HCT116 (cell line): ENCODE data around the gene RHBDF2. TPM values are rescaled to one million over a fixed set of nuclear protein-coding genes. Genes with fewer than 3 reads are reported as not detected.
A peak's percentile ranks its signal among the peaks of the same experiment; 100 is the strongest.

Experiments
- ATAC-seq: fragments of 200-7000 bp; cut with Tn5 transposase; 2 replicates; pipeline ENCODE4 v1.9.1; 2020; ENCODE audit warnings: mild to moderate bottlenecking, moderate library complexity
- BruUV-seq: library from RNA; stranded (reverse); fragments of 400-500 nt; replicated peaks from 2 replicates; lab custom pipeline; 2021; lab: Mats Ljungman, UMichigan
- CTCF ChIA-PET: fragments of 300-600 bp; sonication (Branson Sonifier 250); formaldehyde crosslinking; loops from one replicate; lab custom pipeline; 2021; ENCODE audit warnings: antibody characterized with exemption; lab: Charles Lee
- POLR2A ChIA-PET: fragments of 300-600, 350-600 bp; sonication (Branson Sonifier 250); formaldehyde crosslinking; loops from one replicate; lab custom pipeline; 2021; ENCODE audit warnings: antibody characterized with exemption; lab: Charles Lee
- RAD21 ChIA-PET, 2 experiments: fragments of 300-600 bp; sonication (Branson Sonifier 250); formaldehyde crosslinking; loops; one replicate each; lab custom pipeline; 2023; ENCODE audit warnings: low total read pairs in 2 of 2; ENCODE audit not compliant: uncharacterized antibody in 2 of 2, unreplicated experiment in 2 of 2, low non-redundant PET in 1 of 2; lab: Charles Lee
- DNase-seq: peaks from one replicate; pipeline ENCODE4 v3.0.0-alpha.2; 2010; ENCODE audit warnings: low read depth, low spot score
- H2AFZ ChIP-seq: fragments of 200-600 bp; shearing (Covaris generic), sonication (generic); 2 replicates; pipeline ENCODE4 v1.6.1; 2017; ENCODE audit warnings: low read depth, mixed run types, mixed read lengths, antibody characterized with exemption, low read length; ENCODE audit not compliant: poor library complexity, severe bottlenecking
- H3K27ac ChIP-seq: 2 replicates; pipeline ENCODE4 v1.5.1; 2012; ENCODE audit warnings: low read depth, low read length
- H3K27me3 ChIP-seq: fragments of 200-600 bp; sonication (generic); 2 replicates; pipeline ENCODE4 v1.6.1; 2016; ENCODE audit warnings: mixed run types, low read length, mixed read lengths; ENCODE audit not compliant: insufficient read depth
- H3K36me3 ChIP-seq, 2 experiments: fragments of 200-500 bp in 1 of 2; fragments of 200-600 bp in 1 of 2; sonication (Bioruptor generic) in 1 of 2; sonication (generic) in 1 of 2; 2 replicates each; pipeline versions ENCODE4 v1.5.1 to v1.6.1; 2014 to 2016; ENCODE audit warnings: low read length in 2 of 2, inconsistent platforms in 1 of 2, mixed read lengths in 1 of 2, mixed run types in 1 of 2; ENCODE audit not compliant: insufficient read depth in 2 of 2, control insufficient read depth in 1 of 2
- H3K4me1 ChIP-seq, 2 experiments: fragments of 200-600 bp in 1 of 2; sonication (generic) in 1 of 2; 2 replicates each; pipeline versions ENCODE4 v1.5.1 to v1.6.1; 2012 to 2017; ENCODE audit warnings: low read length in 2 of 2, inconsistent platforms in 1 of 2, mild to moderate bottlenecking in 1 of 2, mixed read lengths in 1 of 2, mixed run types in 1 of 2, moderate library complexity in 1 of 2; ENCODE audit not compliant: insufficient read depth in 2 of 2, control insufficient read depth in 1 of 2
- H3K4me2 ChIP-seq: fragments of 200-600 bp; sonication (generic); 2 replicates; pipeline ENCODE4 v1.6.1; 2017; ENCODE audit warnings: mixed run types, low read length, mixed read lengths
- H3K4me3 ChIP-seq, 2 experiments: fragments of 200-600 bp in 1 of 2; sonication (generic) in 1 of 2; replicated peaks in 1 of 2; 2 replicates each; pipeline ENCODE4 v1.5.1; 2011 to 2016; ENCODE audit warnings: low read length in 2 of 2, control low read depth in 1 of 2, low read depth in 1 of 2, mild to moderate bottlenecking in 1 of 2, mixed read lengths in 1 of 2, mixed run types in 1 of 2
- H3K79me2 ChIP-seq: fragments of 200-600 bp; sonication (generic); 2 replicates; pipeline ENCODE4 v1.6.1; 2017; ENCODE audit warnings: mild to moderate bottlenecking, mixed run types, low read length, moderate library complexity, mixed read lengths; ENCODE audit not compliant: insufficient read depth
- H3K9ac ChIP-seq: fragments of 200-600 bp; sonication (generic); 2 replicates; pipeline ENCODE4 v1.6.1; 2016; ENCODE audit warnings: low read length, mixed read lengths
- H3K9me2 ChIP-seq: fragments of 200-600 bp; sonication (generic), shearing (Covaris generic); 2 replicates; pipeline ENCODE4 v1.6.1; 2017; ENCODE audit warnings: mixed run types, mild to moderate bottlenecking, moderate library complexity; ENCODE audit not compliant: insufficient read depth
- H3K9me3 ChIP-seq, 2 experiments: fragments of 200-500 bp in 1 of 2; fragments of 200-600 bp in 1 of 2; sonication (Bioruptor generic) in 1 of 2; sonication (generic) in 1 of 2; 2 replicates each; pipeline ENCODE4 v1.6.1; 2014 to 2017; ENCODE audit warnings: low read length in 2 of 2, mixed read lengths in 2 of 2, inconsistent platforms in 1 of 2, low read depth in 1 of 2, mild to moderate bottlenecking in 1 of 2, mixed run types in 1 of 2, moderate library complexity in 1 of 2; ENCODE audit not compliant: control insufficient read depth in 1 of 2, insufficient read depth in 1 of 2
- H4K20me1 ChIP-seq: fragments of 200-600 bp; sonication (generic), shearing (Covaris generic); 2 replicates; pipeline ENCODE4 v1.6.1; 2017; ENCODE audit warnings: mixed run types, mild to moderate bottlenecking, moderate library complexity; ENCODE audit not compliant: insufficient read depth
- CEBPB ChIP-seq: IDR thresholded peaks from 2 replicates; pipeline ENCODE4 v1.6.1; 2012; ENCODE audit warnings: low read depth
- CTCF ChIP-seq, 3 experiments: fragments of 200-600 bp in 1 of 3; sonication (generic) in 1 of 3; IDR thresholded peaks in 2 of 3; conservative IDR thresholded peaks in 1 of 3; 2 replicates each; pipeline ENCODE4 v1.5.1; 2012 to 2017; ENCODE audit warnings: low read depth in 2 of 3, low read length in 2 of 3, antibody characterized with exemption in 1 of 3, borderline replicate concordance in 1 of 3, control low read depth in 1 of 3, mild to moderate bottlenecking in 1 of 3, mixed read lengths in 1 of 3, mixed run types in 1 of 3, moderate library complexity in 1 of 3; ENCODE audit not compliant: insufficient read depth in 1 of 3
- FOSL1 ChIP-seq: IDR thresholded peaks from 2 replicates; pipeline ENCODE4 v1.6.1; 2012; ENCODE audit warnings: low read depth
- RAD21 ChIP-seq: IDR thresholded peaks from 2 replicates; pipeline ENCODE4 v1.6.1; 2012; ENCODE audit warnings: low read depth, mild to moderate bottlenecking
- SRF ChIP-seq: IDR thresholded peaks from 2 replicates; pipeline ENCODE4 v1.6.1; 2012; ENCODE audit warnings: low read depth
- ZBTB33 ChIP-seq: IDR thresholded peaks from 2 replicates; pipeline ENCODE4 v1.6.1; 2011; ENCODE audit warnings: mild to moderate bottlenecking, low read length, moderate library complexity; ENCODE audit not compliant: insufficient replicate concordance; ENCODE audit errors: extremely low read depth
- ZFX ChIP-seq: fragments of 450-650 bp; IDR thresholded peaks from 2 replicates; pipeline ENCODE4 v1.6.1; 2017
- ZNF274 ChIP-seq: fragments of 200-500 bp; sonication (Bioruptor generic); IDR thresholded peaks from 2 replicates; pipeline ENCODE4 v1.6.1; 2014; ENCODE audit warnings: mild to moderate bottlenecking, low read depth, low read length, inconsistent platforms
- intact Hi-C: fragments of 100-400 bp; cut with micrococcal nuclease; formaldehyde crosslinking; loops from 2 replicates; pipeline ENCODE4 v1.10.0; 2022
- total RNA-seq: library from RNA; stranded (reverse); gene quantifications from one replicate; pipeline ENCODE4 v1.2.1, GENCODE V29; 2021; ENCODE audit not compliant: unreplicated experiment

RHBDF2 gene
- total RNA-seq, 1 experiment from 2014 or later = 61.1 TPM

DNA sequence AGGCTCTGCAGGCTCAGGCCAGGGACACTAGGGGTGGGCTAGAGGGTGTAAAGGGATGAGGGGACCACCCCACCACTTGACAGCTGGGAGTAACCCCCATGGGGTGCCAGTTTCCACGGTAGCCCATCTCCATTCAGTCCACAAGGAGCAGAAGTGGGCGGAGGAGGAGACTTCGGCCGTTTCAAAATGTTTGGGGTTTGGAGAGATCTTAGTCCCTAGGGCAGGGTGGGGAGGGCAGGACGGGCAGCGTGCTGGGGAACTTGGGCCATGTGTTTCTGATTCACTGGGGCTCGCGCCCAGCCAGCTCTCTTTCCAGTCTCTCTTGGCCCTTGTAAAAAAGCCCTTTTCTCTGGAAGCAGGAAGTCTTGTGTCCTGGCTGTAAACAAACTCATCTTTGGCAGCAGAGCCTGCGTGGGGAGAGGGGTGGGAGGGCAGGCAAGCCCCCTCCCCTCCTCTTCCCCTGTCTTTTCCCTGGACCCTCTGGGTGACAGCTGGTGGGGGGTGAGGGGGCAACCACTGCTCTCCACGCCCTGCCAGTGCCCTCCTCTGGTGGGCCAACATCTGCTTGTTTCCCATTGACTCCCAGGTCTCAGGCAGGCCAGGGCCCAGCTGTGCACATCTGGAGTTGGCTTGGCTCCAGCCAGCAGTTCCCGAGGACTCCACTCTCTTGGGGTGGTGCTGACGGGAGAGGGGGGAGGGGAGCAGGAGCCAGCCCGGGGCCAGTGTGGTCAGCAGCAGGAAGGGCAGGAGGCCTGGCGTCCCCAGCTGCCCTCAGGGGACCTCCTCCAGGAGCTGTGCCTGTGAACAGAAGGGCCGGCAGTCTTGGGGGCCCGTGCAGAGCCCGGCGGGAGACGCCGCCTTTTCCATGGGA lies 28.2 kb upstream of the RHBDF2 start:
- Histone ChIP-seq H3K79me2 (no peaks in the 10 kb centered on the region), H3K9me2 (no peaks in the 10 kb centered on the region), H3K36me3 (no peaks in the 10 kb centered on the region), H3K27ac (peak overlapping the region; percentile 12; the same call in 1 of the 2 replicates), H3K9ac (no peak overlapping the region), H3K9me3 (no peaks in the 10 kb centered on the region), H4K20me1 (no peaks in the 10 kb centered on the region), H2AFZ (no peak overlapping the region), H3K4me3 (no peak overlapping the region), H3K4me1 (peaks cover 10 to 29% of the 10 kb centered on the region in 2 experiments; a peak in 3 of 4 replicates), H3K27me3 (no peaks in the 10 kb centered on the region), H3K4me2 (0 out of 2 replicates have a peak overlapping the region, but pooled peaks have one; percentile 21)
- no peak for DNase-seq
- intact Hi-C loops = no loop called here
- ATAC-seq = peak; percentile 29; the same call in 1 of the 2 replicates
- TF ChIP-seq RAD21 = no peak
- no peak for TF ChIP-seq CEBPB
- TF ChIP-seq FOSL1 = no peak
- TF ChIP-seq ZBTB33 = no peak
- no peak for TF ChIP-seq ZNF274
- TF ChIP-seq SRF = no peak
- TF ChIP-seq CTCF (IDR thresholded peaks at IDR 0.05 in 2 of 3, conservative IDR thresholded peaks at IDR 0.05 in 1 of 3; ENCODE audit: borderline replicate concordance in 1 of 3, insufficient read depth in 1 of 3, low read depth in 2 of 3, low read length in 2 of 3) = peak in 1 of 3 experiments; percentile 6; a peak in 1 of 6 replicates
- TF ChIP-seq ZFX = no peak
- POLR2A ChIA-PET = no interaction called here
- BruUV-seq = no TSS peak
- RAD21 ChIA-PET = interaction anchor here in 1 of 2 experiments (1.4 kb wide), 1 partner anchor 11 kb away, joined by 4 read pairs; the partner anchor contains the start of gene PRCD
- CTCF ChIA-PET = interaction anchor here (0.6 to 2.8 kb wide), 4 partner anchors 11 to 95 kb away, joined by 3 to 10 read pairs (median 5); partner anchors contain the start of gene PRCD
